Measurements from ENCODE around the gene EML1. TPM values are rescaled to one million over a fixed set of nuclear protein-coding genes. Genes with fewer than 3 reads are reported as not detected.

The EML1 gene
- total RNA-seq, 2 experiments from 2014 or later, result 0.12 TPM; not detected in 1

- ChIA-PET CTCF (interaction anchor here (0.5 to 0.6 kb wide), 2 partner anchors 166 to 258 kb away, joined by 3 read pairs; no protein-coding TSS in a partner anchor), POLR2A (interaction anchor here (0.7 kb wide), 2 partner anchors 20 to 406 kb away, joined by 3 read pairs; no protein-coding TSS in a partner anchor)
- H3K9me3 Mint-ChIP-seq, result peaks cover 2% of the 10 kb centered on the region
- peaks cover 29% of the 10 kb centered on the region for H3K27me3 Mint-ChIP-seq
- no peak for DNase-seq
- no peaks in the 10 kb centered on the region for H3K36me3 Mint-ChIP-seq (ENCODE audit: low read depth)
- H3K27ac Mint-ChIP-seq, result no peak overlapping the region
- no peak overlapping the region for H3K4me3 Mint-ChIP-seq
- H3K4me1 Mint-ChIP-seq, result peaks cover 1% of the 10 kb centered on the region
Observed at GRCh38 chr14:99966037-99966835, 173.0 kb downstream of the EML1 start.

GRCh38 chr14:99966912-99967311 is 173.7 kb downstream of the EML1 start:
- H3K9me3 Mint-ChIP-seq, result peaks cover 2% of the 10 kb centered on the region

GRCh38 chr14:99968191-99968920 is 175.1 kb downstream of the EML1 start:
- no peak overlapping the region for H3K27ac Mint-ChIP-seq
- CTCF ChIA-PET, result no interaction called here
- no peak overlapping the region for H3K4me3 Mint-ChIP-seq
- peaks cover 2% of the 10 kb centered on the region for H3K9me3 Mint-ChIP-seq
- H3K27me3 Mint-ChIP-seq, result peaks cover 21% of the 10 kb centered on the region
- POLR2A ChIA-PET, result no interaction called here
- H3K36me3 Mint-ChIP-seq (ENCODE audit: low read depth), result peaks cover 2% of the 10 kb centered on the region
- no peak for DNase-seq
- H3K4me1 Mint-ChIP-seq, result peaks cover 11% of the 10 kb centered on the region

More at GRCh38 chr14:99966912-99967311, 173.7 kb downstream of the EML1 start:
- POLR2A ChIA-PET, result interaction anchor here (0.7 kb wide), 1 partner anchor 19 kb away, joined by 3 read pairs; no protein-coding TSS in a partner anchor
- CTCF ChIA-PET, result no interaction called here
- no peak overlapping the region for H3K27ac Mint-ChIP-seq
- no peak overlapping the region for H3K4me3 Mint-ChIP-seq
- H3K36me3 Mint-ChIP-seq (ENCODE audit: low read depth), result no peaks in the 10 kb centered on the region
- DNase-seq, result no peak
- peaks cover 1% of the 10 kb centered on the region for H3K4me1 Mint-ChIP-seq
- H3K27me3 Mint-ChIP-seq, result peaks cover 25% of the 10 kb centered on the region

GRCh38 chr14:99968941-99969340 is 175.7 kb downstream of the EML1 start:
- DNase-seq, result no peak
- Mint-ChIP-seq H3K4me1 (peaks cover 14% of the 10 kb centered on the region), H3K36me3 (ENCODE audit: low read depth) (peaks cover 2% of the 10 kb centered on the region), H3K27me3 (peaks cover 21% of the 10 kb centered on the region), H3K4me3 (no peak overlapping the region), H3K27ac (no peak overlapping the region), H3K9me3 (peaks cover 2% of the 10 kb centered on the region)
- POLR2A ChIA-PET, result no interaction called here
- CTCF ChIA-PET, result no interaction called here

- peaks cover 15% of the 10 kb centered on the region for H3K4me1 Mint-ChIP-seq
- H3K27me3 Mint-ChIP-seq, result peaks cover 21% of the 10 kb centered on the region
- CTCF ChIA-PET, result interaction anchor here (0.6 kb wide), 2 partner anchors 35 to 210 kb away, joined by 3 to 4 read pairs; no protein-coding TSS in a partner anchor
- peaks cover 2% of the 10 kb centered on the region for H3K36me3 Mint-ChIP-seq (ENCODE audit: low read depth)
- no peak for DNase-seq
- H3K27ac Mint-ChIP-seq, result no peak overlapping the region
- peaks cover 2% of the 10 kb centered on the region for H3K9me3 Mint-ChIP-seq
- POLR2A ChIA-PET, result no interaction called here
- H3K4me3 Mint-ChIP-seq, result peak overlapping the region; percentile 64
Observed at GRCh38 chr14:99969673-99970322, 176.6 kb downstream of the EML1 start.

GRCh38 chr14:99971087-99971940 is 178.1 kb downstream of the EML1 start:
- peak; percentile 81 for DNase-seq
- peak overlapping the region; percentile 64 for H3K4me3 Mint-ChIP-seq
- peaks cover 21% of the 10 kb centered on the region for H3K27me3 Mint-ChIP-seq
- H3K36me3 Mint-ChIP-seq (ENCODE audit: low read depth), result peaks cover 3% of the 10 kb centered on the region
- peaks cover 15% of the 10 kb centered on the region for H3K4me1 Mint-ChIP-seq
- peaks cover 5% of the 10 kb centered on the region for H3K9me3 Mint-ChIP-seq
- H3K27ac Mint-ChIP-seq, result no peak overlapping the region
- POLR2A ChIA-PET, result no interaction called here
- CTCF ChIA-PET, result interaction anchor here (0.6 to 1.4 kb wide), 5 partner anchors 10 to 343 kb away, joined by 3 to 5 read pairs (median 3); no protein-coding TSS in a partner anchor

- peak; percentile 17 for DNase-seq
- Mint-ChIP-seq H3K4me1 (peaks cover 15% of the 10 kb centered on the region), H3K36me3 (ENCODE audit: low read depth) (peaks cover 4% of the 10 kb centered on the region), H3K27ac (peak overlapping the region; percentile 95), H3K27me3 (peaks cover 21% of the 10 kb centered on the region), H3K4me3 (peak overlapping the region; percentile 94), H3K9me3 (peaks cover 5% of the 10 kb centered on the region)
- ChIA-PET POLR2A (interaction anchor here (0.7 kb wide), 1 partner anchor 224 kb away, joined by 6 read pairs; no protein-coding TSS in a partner anchor), CTCF (interaction anchor here (0.6 to 1.1 kb wide), 5 partner anchors 11 to 239 kb away, joined by 3 to 7 read pairs (median 3); no protein-coding TSS in a partner anchor)
Observed at GRCh38 chr14:99971941-99972747, 178.9 kb downstream of the EML1 start.

- Mint-ChIP-seq H3K27me3 (peaks cover 21% of the 10 kb centered on the region), H3K9me3 (peaks cover 5% of the 10 kb centered on the region)
- POLR2A ChIA-PET, result interaction anchor here (0.7 kb wide), 1 partner anchor 225 kb away, joined by 6 read pairs; no protein-coding TSS in a partner anchor
Observed at GRCh38 chr14:99972748-99973466, 179.7 kb downstream of the EML1 start.

GRCh38 chr14:99975190-99975589 is 182.0 kb downstream of the EML1 start:
- DNase-seq, result no peak
- no peak overlapping the region for H3K4me3 Mint-ChIP-seq
- no peak overlapping the region for H3K27ac Mint-ChIP-seq
- peaks cover 4% of the 10 kb centered on the region for H3K36me3 Mint-ChIP-seq (ENCODE audit: low read depth)
- ChIA-PET CTCF (interaction anchor here (3.1 kb wide), 1 partner anchor 218 kb away, joined by 12 read pairs; no protein-coding TSS in a partner anchor), POLR2A (no interaction called here)
- H3K9me3 Mint-ChIP-seq, result peaks cover 5% of the 10 kb centered on the region
- H3K27me3 Mint-ChIP-seq, result peaks cover 1% of the 10 kb centered on the region
- peaks cover 14% of the 10 kb centered on the region for H3K4me1 Mint-ChIP-seq

More at GRCh38 chr14:99972748-99973466, 179.7 kb downstream of the EML1 start:
- Mint-ChIP-seq H3K4me1 (peaks cover 15% of the 10 kb centered on the region), H3K36me3 (ENCODE audit: low read depth) (peaks cover 4% of the 10 kb centered on the region), H3K4me3 (peak overlapping the region; percentile 94), H3K27ac (peak overlapping the region; percentile 95)
- DNase-seq, result no peak
- CTCF ChIA-PET, result interaction anchor here (0.7 to 1.0 kb wide), 4 partner anchors 9 to 238 kb away, joined by 3 to 7 read pairs (median 4); no protein-coding TSS in a partner anchor

- Mint-ChIP-seq H3K27me3 (no peaks in the 10 kb centered on the region), H3K4me1 (peaks cover 14% of the 10 kb centered on the region), H3K9me3 (peaks cover 3% of the 10 kb centered on the region), H3K27ac (no peak overlapping the region), H3K4me3 (no peak overlapping the region), H3K36me3 (ENCODE audit: low read depth) (peaks cover 4% of the 10 kb centered on the region)
- CTCF ChIA-PET, result interaction anchor here (0.9 to 3.1 kb wide), 3 partner anchors 10 to 217 kb away, joined by 5 to 12 read pairs (median 8); no protein-coding TSS in a partner anchor
- POLR2A ChIA-PET, result interaction anchor here (0.6 kb wide), 1 partner anchor 132 kb away, joined by 3 read pairs; no protein-coding TSS in a partner anchor
- DNase-seq, result no peak
Observed at GRCh38 chr14:99976021-99976420, 182.8 kb downstream of the EML1 start.
